Fibroblast of skin of left biceps (primary cell): Measurements from ENCODE around the gene ATAD3C.
A peak's percentile ranks its signal among the peaks of the same experiment; 100 is the strongest.
"Not testable (repeated sequence)": the region's sequence is repeated elsewhere in the genome, so short reads cannot be mapped to it uniquely, and the experiment has no call there.

ENCODE experiments used
- DNase-seq, 2 experiments: peaks; one replicate each; pipeline ENCODE4 v3.0.0-alpha.2; 2013; ENCODE audit warnings: low read depth in 2 of 2

ATAD3C gene

GRCh38 chr1:1472053-1472876 is 22.8 kb downstream of the ATAD3C start:
- not testable (repeated sequence) for DNase-seq

- not testable (repeated sequence) for DNase-seq
These were observed 26.5 kb downstream of the ATAD3C start for GRCh38 chr1:1476011-1476410.

GRCh38 chr1:1477206-1477605 is 27.7 kb downstream of the ATAD3C start:
- DNase-seq: no peak

GRCh38 chr1:1479547-1480487 is 30.3 kb downstream of the ATAD3C start:
- DNase-seq: no peak

- DNase-seq: not testable (repeated sequence)
These were observed 31.0 kb downstream of the ATAD3C start for GRCh38 chr1:1480488-1480867.

GRCh38 chr1:1481811-1482210 is 32.3 kb downstream of the ATAD3C start:
- DNase-seq: not testable (repeated sequence)

- no peak for DNase-seq
These were observed 33.4 kb downstream of the ATAD3C start for GRCh38 chr1:1482856-1483255.

- DNase-seq: no peak
These were observed 34.2 kb downstream of the ATAD3C start for GRCh38 chr1:1483714-1484113.

GRCh38 chr1:1484976-1485750 is 35.7 kb downstream of the ATAD3C start:
- DNase-seq: not testable (repeated sequence)

GRCh38 chr1:1485755-1486317 is 36.3 kb downstream of the ATAD3C start:
- DNase-seq: not testable (repeated sequence)

GRCh38 chr1:1487701-1488100 is 38.2 kb downstream of the ATAD3C start:
- no peak for DNase-seq

GRCh38 chr1:1489231-1489630 is 39.7 kb downstream of the ATAD3C start:
- DNase-seq: no peak

- no peak for DNase-seq
These were observed 40.4 kb downstream of the ATAD3C start for GRCh38 chr1:1489861-1490260.

- no peak for DNase-seq
These were observed 41.2 kb downstream of the ATAD3C start for GRCh38 chr1:1490633-1491230.

- DNase-seq: no peak
These were observed 42.1 kb downstream of the ATAD3C start for GRCh38 chr1:1491601-1492000.

GRCh38 chr1:1494311-1494710 is 44.8 kb downstream of the ATAD3C start:
- not testable (repeated sequence) for DNase-seq

- DNase-seq: not testable (repeated sequence)
These were observed 46.0 kb downstream of the ATAD3C start for GRCh38 chr1:1495461-1495975.

- DNase-seq: peak in 1 of 2 experiments; percentile 7
These were observed 55.4 kb downstream of the ATAD3C start for GRCh38 chr1:1504777-1505365.

- DNase-seq: not testable (repeated sequence)
These were observed 55.9 kb downstream of the ATAD3C start for GRCh38 chr1:1505366-1505798.

- not testable (repeated sequence) for DNase-seq
These were observed 56.3 kb downstream of the ATAD3C start for GRCh38 chr1:1505801-1506200.
